ENCODE results near the gene AIM2. TPM values are rescaled to one million over a fixed set of nuclear protein-coding genes. Genes with fewer than 3 reads are reported as not detected.

AIM2 gene
- polyA plus RNA-seq, 1 donor (not counting 4 experiments of a cell fraction or from before 2014, with no cell fraction given): 0.33 TPM

GRCh38 chr1:159100589-159100988 is 24.0 kb upstream of the AIM2 start:
- TF ChIP-seq CTCF (optimal IDR thresholded peaks at IDR 0.05 in 1 of 3, IDR thresholded peaks at IDR 0.05 in 1 of 3, conservative IDR thresholded peaks at IDR 0.05 in 1 of 3; ENCODE audit: extremely low read depth in 1 of 3, insufficient read depth in 2 of 3, low read length in 3 of 3) (no peak), EZH2 (IDR thresholded peaks at IDR 0.05; ENCODE audit: low read length) (no peak)

DNA sequence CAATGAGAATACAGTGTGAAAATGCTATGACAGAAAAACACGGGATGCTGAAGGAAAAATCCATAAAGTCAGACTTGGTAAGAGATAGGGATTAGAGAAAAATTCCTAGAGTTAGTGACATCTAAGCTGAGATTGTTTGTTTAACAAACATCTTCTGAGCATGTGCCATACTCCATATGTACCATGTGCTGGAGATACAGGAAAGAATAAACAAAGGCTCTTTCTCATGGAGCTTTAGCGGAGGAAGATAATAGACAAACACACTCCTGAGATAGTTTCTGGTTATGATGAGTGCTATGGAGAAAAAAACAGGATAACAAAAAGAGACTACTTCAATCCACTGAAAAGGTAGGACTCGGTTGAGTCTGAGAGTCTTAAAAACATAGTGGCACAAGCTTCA is 22.0 kb upstream of the AIM2 start:
- no peak for DNase-seq (ENCODE audit: low read depth, low spot score)
- H3K4me3 ChIP-seq (ENCODE audit: control insufficient read depth in 2 of 3, extremely low read depth in 1 of 3, insufficient read depth in 2 of 3, low read depth in 1 of 3, low read length in 3 of 3): no peak overlapping the region
- no peak overlapping the region for H3K9ac ChIP-seq (ENCODE audit: control insufficient read depth, extremely low read depth, insufficient read depth, low read length)
- peaks cover 7% of the 10 kb centered on the region for H3K4me1 ChIP-seq (ENCODE audit: control insufficient read depth, extremely low read depth, insufficient read depth, low read length)
- no peaks in the 10 kb centered on the region for H3K36me3 ChIP-seq (ENCODE audit: control insufficient read depth in 2 of 2, extremely low read depth in 1 of 2, insufficient read depth in 2 of 2, low read length in 2 of 2)
- no peak for FAIRE-seq
- dilution Hi-C loops (cut with MboI; ENCODE audit: extremely low pct_ligation_motif_present, low sequenced_read_pairs): no loop called here
- H3K4me2 ChIP-seq (ENCODE audit: control insufficient read depth, extremely low read depth, insufficient read depth, low read depth, low read length): no peak overlapping the region
- no peak overlapping the region for H2AFZ ChIP-seq (ENCODE audit: control insufficient read depth, low read length)
- H3K27ac ChIP-seq (ENCODE audit: control insufficient read depth, insufficient read depth, low read length): no peak overlapping the region
- no peaks in the 10 kb centered on the region for H3K9me3 ChIP-seq (ENCODE audit: control insufficient read depth, low read depth, low read length)
- no peaks in the 10 kb centered on the region for H3K27me3 ChIP-seq (ENCODE audit: control insufficient read depth, extremely low read depth, insufficient read depth, low read length)
- TF ChIP-seq EZH2 (IDR thresholded peaks at IDR 0.05; ENCODE audit: low read length) (no peak), CTCF (optimal IDR thresholded peaks at IDR 0.05 in 1 of 3, IDR thresholded peaks at IDR 0.05 in 1 of 3, conservative IDR thresholded peaks at IDR 0.05 in 1 of 3; ENCODE audit: extremely low read depth in 1 of 3, insufficient read depth in 2 of 3, low read length in 3 of 3) (no peak)
- H3K9me1 ChIP-seq (ENCODE audit: control insufficient read depth, extremely low read depth, insufficient read depth, low read length): no peaks in the 10 kb centered on the region
- H3K79me2 ChIP-seq (ENCODE audit: control insufficient read depth, insufficient read depth, low read length): no peaks in the 10 kb centered on the region
- H4K20me1 ChIP-seq (ENCODE audit: control insufficient read depth, extremely low read depth, insufficient read depth, low read length): no peaks in the 10 kb centered on the region

More at GRCh38 chr1:159100589-159100988, 24.0 kb upstream of the AIM2 start:
- Histone ChIP-seq H3K36me3 (ENCODE audit: control insufficient read depth in 2 of 2, extremely low read depth in 1 of 2, insufficient read depth in 2 of 2, low read length in 2 of 2) (no peaks in the 10 kb centered on the region), H3K27ac (ENCODE audit: control insufficient read depth, insufficient read depth, low read length) (no peak overlapping the region), H3K79me2 (ENCODE audit: control insufficient read depth, insufficient read depth, low read length) (no peaks in the 10 kb centered on the region), H3K4me3 (ENCODE audit: control insufficient read depth in 2 of 3, extremely low read depth in 1 of 3, insufficient read depth in 2 of 3, low read depth in 1 of 3, low read length in 3 of 3) (no peak overlapping the region), H3K9ac (ENCODE audit: control insufficient read depth, extremely low read depth, insufficient read depth, low read length) (no peak overlapping the region), H3K9me3 (ENCODE audit: control insufficient read depth, low read depth, low read length) (no peaks in the 10 kb centered on the region), H4K20me1 (ENCODE audit: control insufficient read depth, extremely low read depth, insufficient read depth, low read length) (no peaks in the 10 kb centered on the region), H3K9me1 (ENCODE audit: control insufficient read depth, extremely low read depth, insufficient read depth, low read length) (no peaks in the 10 kb centered on the region), H3K4me1 (ENCODE audit: control insufficient read depth, extremely low read depth, insufficient read depth, low read length) (peaks cover 5% of the 10 kb centered on the region), H3K27me3 (ENCODE audit: control insufficient read depth, extremely low read depth, insufficient read depth, low read length) (no peaks in the 10 kb centered on the region), H3K4me2 (ENCODE audit: control insufficient read depth, extremely low read depth, insufficient read depth, low read depth, low read length) (no peak overlapping the region), H2AFZ (ENCODE audit: control insufficient read depth, low read length) (no peak overlapping the region)
- FAIRE-seq: no peak
- dilution Hi-C loops (cut with MboI; ENCODE audit: extremely low pct_ligation_motif_present, low sequenced_read_pairs): no loop called here
- no peak for DNase-seq (ENCODE audit: low read depth, low spot score)
